Measurements from ENCODE around the gene MUC20.
"Not testable (repeated sequence)": the region's sequence is repeated elsewhere in the genome, so short reads cannot be mapped to it uniquely, and the experiment has no call there.

MUC20 gene

DNA sequence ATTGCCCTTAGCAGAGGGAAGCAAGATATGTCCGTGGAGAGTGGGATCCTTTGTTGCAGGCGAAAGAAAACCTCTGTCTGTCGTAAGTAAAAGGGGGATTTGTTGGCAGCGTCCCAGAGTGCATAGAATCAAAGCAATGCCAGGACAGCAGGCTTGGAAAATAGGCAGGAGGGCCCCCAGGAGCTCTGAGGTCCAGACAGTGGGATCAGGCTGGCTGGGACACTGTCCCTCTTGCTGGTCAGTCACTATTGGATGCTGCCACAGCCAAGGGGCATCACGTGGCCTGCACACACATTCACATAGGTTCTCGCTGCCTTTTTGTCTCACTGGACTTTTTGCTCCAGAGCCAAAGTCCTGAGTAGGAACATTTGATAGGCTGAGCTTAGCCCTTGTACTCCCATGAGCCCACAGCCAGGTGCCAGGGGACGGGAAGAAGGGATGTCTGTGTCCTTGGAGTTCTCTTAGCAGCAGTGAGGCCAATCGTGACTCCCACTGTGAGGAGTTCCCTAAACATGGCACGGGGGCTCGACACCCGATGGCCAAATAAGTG, 10.7 kb downstream of the MUC20 start:
- no peak for DNase-seq (ENCODE audit: low spot score)

DNA sequence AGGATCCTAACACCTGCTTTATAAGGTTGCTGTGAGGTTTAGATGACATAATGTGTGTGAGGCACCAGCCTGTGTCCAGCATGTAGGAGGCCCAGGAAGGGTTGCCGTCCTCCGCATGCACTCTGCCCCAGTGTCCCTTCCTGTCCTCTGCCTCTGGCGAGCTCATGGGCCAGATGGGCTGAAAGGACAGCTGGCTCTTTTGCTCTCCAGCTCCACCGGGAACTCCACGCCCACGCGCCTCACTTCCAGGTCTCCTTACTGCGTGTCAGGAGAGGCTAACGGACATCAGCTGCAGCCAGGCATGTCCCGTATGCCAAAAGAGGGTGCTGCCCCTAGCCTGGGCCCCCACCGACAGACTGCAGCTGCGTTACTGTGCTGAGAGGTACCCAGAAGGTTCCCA, 12.2 kb downstream of the MUC20 start:
- DNase-seq (ENCODE audit: low spot score), result no peak

DNA sequence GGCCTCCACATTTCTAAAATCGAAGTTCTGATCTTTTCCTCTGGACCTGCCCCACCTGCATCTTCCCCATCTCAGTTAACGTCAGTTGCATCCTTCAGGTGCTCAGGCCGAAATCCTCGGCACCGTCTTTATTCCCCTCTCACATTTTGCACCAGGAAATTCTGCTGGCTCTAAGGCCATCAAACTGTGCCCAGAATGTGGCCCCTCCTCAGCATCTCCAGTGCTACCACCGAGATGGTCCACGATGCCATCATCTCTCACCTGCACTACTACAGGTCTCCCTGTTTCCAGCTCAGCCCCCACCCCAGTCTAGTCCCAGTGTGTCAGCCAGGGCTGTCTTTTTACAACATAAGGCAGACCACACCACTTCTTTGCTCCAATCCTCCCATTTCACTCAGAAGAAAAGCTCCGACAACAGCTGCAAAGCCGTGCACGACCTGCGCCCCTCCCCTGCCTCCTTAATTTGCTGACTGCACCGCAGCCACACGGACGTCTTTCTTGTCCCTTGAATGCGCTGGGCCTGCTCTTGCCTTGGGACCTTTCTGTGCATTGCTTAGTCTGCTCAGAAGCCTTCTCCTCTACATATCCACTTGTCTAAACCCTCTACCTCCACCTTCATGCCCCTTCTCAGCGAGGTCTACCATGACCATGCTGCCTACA, 14.4 kb downstream of the MUC20 start:
- DNase-seq (ENCODE audit: low spot score), result no peak

DNA sequence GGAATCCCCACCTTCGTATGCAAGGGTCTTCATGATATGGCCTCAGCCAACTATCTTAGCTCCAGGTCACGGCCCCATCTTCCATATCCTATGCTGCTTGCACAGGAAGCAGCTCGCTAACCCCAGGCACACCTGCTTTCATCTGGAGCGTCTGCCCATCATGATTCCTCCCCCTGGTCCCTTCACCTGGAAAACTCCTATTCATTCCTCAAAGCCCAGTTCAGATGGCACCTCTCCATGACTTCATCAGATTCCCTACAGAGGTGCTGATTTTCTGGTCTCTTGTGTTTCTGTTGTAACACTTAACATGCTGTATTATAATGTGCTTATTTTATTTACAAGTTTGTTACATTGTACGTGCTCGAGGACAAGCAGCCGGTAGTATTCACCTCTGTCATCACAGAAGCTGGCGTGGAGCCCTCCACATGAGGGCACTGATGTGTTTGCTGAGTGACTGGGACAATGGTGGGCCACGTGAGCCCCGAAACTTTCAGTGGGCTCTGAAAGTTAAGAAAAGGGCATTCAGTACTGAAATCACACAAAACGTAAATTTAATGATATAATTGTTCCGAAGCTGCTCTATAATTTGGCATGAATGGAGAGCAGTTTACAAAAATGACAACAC, 16.2 kb downstream of the MUC20 start:
- no peak for DNase-seq (ENCODE audit: low spot score)

DNA sequence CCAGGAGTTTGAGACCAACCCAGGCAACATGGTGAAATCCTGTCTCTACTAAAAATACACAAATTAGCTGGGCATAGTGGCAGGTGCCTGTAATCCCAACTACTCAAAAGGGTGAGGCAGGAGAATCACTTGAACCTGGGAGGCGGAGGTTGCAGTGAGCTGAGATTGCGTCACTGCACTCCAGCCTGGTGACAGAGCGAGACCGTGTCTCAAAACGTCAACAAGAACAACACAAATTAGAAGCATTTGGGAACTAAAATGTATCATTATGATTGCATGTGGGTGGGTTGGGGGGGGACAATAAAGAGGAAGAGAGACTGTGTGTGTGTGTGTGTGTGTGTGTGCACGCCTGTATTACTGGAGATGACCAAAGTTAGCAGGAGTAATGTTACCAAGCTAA, 17.0 kb downstream of the MUC20 start:
- DNase-seq (ENCODE audit: low spot score), result not testable (repeated sequence)

DNA sequence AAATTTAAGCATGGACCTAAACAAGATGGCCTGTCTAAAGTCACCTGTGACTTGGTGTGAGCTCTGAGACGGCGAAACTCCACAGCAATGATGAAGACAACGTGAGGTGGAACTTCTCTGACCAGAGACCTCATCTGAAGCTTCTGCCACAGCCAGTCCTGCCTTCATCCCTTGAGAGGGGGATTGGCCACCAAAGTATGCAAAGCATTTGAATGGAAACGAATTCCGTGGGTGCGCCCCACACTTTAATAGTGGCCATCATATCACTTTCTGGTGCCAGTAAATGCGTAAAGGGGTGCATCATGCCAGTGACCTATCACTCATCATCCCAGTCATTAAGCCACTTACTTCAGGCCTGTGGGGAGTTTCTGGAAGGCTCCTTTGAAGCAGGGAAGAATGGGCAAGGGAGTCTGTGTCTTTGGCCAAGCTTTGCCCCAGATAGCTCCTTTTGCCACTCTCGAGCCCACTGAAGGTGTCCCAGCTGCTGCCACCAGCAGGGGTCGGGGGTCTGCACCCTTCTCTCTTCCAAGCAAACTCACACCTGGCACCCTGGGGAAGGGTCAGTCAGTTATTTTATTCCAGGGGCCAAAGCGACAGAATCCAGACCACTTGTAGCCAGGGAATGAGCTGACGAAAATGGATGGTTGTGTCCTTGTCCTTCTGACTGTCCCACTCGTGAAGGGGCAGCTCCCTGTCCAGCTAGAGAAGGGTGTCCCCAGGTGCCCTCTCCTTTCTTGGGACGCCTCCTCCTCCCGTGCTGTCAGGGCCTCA, 17.7 kb downstream of the MUC20 start:
- no peak for DNase-seq (ENCODE audit: low spot score)

DNA sequence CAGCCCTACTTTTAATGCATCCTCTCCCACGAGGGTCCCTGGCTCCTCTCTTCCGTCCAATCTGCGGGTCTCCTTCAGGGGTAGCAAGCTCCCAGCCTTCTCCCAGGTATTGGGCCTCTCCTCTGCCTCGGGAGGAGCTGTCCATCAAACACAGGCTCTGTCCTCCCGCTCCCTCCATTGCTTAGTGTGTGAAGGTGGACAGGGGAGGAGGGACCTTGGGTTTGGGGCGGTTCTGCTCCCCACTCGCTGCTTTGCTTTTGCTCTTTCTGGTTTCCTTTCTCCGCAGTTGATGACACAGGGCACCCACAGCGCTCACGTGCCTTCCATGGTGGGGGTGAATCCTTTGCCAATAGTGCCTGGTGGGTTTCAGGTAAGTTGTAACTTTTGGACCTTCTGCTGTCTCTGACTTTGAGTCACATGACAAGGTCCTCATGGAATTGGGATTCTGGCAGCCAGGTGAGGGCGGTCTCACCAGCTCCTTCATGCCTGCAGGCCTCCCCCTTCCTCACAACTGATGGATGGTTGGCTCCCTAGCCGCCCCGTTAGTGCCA, 18.9 kb downstream of the MUC20 start:
- DNase-seq (ENCODE audit: low spot score), result no peak

DNA sequence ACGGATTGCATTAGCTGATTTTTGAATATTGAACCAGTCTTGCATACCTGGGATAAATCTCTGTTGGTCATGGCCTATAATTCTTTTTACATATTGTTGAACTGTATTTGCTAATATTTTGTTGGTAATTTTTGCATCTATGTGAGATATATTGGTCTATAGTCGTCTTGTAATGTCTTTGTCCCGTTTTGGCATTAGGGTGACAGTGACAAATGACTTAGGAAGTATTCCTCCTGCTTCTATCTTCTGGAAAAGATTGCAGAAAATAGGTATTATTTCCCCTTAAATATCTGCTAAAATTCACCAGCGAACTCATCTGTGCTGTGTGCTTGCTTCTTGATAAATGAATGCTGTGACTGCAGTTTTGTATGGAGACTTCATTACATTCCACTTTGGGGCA, 23.7 kb downstream of the MUC20 start:
- DNase-seq (ENCODE audit: low spot score), result no peak

DNA sequence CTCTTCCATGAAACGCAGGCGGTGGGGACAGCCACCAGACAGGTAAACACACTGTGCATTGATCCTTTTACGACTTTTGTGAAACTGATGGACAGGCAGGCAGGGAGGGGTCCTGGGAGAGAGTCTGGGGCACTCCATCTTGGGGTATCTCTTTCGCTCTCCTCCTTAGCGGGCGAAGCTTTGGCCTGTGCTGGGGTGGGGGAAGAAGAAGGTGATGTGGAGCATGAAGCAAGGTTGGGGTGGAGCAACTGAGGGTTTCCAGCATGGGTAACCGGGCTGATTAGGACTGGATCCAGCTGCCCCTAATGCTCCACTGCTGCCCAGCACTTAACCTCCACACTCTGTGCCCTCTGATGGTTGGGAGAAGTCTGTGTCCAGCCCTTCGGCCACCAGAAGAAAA, 25.6 kb downstream of the MUC20 start:
- no peak for DNase-seq (ENCODE audit: low spot score)

DNA sequence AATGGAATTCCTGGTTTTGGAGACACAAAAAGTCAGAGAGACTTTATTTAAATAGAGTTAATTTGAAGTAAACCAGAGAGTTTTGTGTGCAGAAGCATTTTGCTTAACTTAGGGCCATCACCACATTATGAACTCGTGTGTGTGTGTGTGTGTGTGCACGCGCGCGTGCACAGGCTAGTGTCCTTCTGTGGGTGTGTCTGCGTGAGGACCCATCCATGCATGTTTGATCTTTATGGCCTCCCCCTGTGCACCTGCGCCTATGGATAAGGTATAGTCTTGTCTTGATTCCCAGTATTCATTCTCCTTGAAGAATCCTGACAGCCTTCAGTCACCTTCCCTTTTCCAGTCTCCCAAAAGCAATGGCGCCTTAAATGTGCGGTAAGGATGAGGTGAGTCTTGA, 26.0 kb downstream of the MUC20 start:
- DNase-seq (ENCODE audit: low spot score), result no peak

DNA sequence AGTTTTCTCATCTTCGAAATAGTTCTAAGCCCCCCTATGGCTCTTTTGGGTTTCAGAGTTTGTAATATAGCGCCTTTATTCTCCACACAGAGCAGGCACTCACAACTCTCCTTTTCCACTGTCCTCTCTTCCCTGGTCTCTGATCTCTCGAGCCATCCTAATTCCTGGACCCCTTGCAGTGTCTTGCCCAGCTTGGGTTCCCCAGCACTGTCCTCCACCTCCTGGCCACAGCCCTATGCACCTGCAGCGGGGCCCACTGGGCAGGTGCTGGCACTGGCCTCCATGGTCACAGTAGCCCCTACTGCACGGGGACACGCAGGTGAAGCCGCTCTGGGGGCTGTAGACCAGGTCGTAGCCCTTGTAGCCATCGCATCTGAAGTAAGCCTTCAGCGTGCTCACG, 27.9 kb downstream of the MUC20 start:
- DNase-seq (ENCODE audit: low spot score), result no peak

DNA sequence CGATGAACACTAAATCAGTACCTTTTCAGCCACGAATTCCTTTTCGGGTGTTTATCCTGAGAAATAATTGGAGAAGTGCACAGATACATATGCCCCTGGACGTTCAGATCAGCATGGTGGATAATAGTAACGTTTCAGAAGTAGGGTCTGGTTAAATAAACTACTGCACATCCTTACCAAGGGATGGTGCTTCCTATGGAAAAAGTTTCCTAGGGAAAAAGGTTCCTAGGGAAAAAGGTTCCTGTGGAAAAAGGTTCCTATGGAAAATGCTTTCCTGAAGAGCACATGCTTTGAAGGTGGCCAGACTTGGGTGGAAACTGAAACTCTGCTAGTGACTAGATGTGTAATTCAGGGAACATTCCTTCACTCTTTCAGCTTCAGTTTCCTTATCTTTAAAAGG, 28.3 kb downstream of the MUC20 start:
- DNase-seq (ENCODE audit: low spot score), result not testable (repeated sequence)

DNA sequence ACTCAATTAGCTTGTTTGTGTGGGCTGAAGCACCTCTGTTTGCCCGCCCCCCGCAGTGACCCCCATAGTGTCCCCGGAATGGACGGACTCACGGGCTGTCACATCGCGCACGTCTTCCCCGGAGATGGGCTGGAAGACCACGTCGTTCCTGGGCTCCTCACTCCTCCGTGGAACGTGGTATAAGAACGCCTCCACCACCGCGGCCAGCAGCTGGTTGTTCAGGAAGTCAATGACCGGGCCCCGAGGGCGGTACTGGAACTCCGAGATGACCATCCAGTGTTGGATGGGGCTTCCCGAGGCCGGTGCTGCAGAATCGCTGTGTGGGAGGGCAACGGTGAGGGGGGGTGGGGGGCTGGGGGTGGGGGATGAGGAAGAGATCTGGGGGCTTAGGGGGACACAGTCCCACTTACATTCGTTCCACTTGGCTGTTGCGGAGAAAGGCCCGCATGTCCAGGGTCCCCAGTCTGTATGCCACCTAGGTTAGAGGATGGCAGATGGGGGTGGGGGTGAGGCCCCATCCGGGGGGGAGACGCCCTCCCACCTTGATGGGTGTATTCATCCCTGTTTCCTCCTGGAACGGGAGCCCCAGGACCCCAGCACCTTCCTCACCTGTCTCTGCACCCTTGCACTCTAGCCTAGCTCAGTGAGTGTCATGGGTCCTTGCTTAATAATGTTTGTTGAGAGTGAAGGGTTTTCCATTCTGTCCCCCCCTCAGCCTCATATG, 30.2 kb downstream of the MUC20 start:
- no peak for DNase-seq (ENCODE audit: low spot score)

DNA sequence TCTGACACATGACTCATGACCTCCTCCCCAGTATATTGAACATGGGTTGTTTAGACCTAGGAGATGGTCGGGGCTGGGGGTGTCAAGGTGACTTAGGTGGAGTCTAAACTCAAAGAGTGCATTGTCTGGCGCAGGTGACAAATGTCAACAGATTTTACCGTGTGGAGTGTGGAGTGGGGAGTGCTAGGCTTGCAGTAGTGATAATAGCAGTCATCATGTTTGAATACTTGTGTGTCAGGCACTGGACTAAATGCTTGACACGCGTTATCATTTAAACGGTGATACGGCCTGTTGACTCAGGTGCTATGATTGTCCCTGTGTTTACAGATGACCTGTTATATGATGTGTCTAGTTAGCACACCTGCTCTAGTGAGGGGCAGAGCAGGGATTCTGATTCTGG, 30.8 kb downstream of the MUC20 start:
- no peak for DNase-seq (ENCODE audit: low spot score)

DNA sequence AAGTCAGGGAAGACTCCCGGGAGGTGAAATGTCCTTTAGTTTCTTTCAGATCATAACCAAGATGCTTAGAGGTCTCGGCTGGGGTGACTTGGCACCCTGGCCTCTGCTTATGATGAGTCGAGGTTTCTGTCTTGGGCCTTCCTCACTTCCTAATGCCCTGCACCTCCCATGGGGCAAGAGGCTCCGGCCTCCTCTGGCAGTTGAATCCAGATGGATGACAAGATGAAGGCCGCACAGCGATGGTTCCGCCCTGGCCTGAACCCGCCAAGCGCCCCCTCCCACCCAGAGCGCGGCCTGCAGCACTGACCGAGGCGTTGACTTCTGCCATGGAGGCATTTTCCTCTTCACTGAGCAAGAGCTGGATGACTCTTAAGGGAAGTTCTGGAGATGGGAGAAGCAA, 31.3 kb downstream of the MUC20 start:
- DNase-seq (ENCODE audit: low spot score), result no peak

DNA sequence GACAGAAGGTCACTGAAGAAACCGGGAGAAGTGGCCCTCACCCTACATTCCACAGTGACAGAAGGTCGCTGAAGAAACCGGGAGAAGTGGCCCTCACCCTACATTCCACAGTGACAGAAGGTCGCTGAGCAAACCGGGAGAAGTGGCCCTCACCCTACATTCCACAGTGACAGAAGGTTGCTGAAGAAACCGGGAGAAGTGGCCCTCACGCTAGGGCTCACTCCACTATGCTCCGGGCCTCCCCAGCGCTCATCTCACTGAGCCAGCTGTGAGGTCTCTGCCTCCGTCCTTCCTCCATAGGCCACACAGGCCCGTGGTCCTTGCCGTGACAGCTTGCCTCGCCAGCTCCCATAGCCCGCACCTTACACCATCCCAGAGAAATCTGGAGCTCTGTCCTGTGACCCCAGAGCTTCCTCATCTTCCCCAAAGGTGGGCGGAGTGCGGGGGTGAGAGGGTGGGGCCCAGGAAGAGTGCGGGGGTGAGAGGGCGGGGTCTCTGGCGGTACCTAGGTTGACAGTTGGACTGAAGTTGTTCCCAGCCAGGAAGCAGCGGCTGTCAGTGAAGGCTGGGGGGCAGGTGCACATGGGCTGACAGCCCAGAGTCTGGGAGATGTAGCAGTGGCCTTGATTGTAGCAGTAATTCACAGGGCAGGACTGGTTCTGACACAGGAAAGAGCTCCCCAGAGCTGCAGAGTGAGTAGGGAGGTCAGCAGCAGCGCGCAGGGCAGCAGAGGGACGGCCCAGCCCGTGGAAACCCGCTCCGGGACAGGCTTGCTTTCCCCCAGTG, 32.0 kb downstream of the MUC20 start:
- no peak for DNase-seq (ENCODE audit: low spot score)

DNA sequence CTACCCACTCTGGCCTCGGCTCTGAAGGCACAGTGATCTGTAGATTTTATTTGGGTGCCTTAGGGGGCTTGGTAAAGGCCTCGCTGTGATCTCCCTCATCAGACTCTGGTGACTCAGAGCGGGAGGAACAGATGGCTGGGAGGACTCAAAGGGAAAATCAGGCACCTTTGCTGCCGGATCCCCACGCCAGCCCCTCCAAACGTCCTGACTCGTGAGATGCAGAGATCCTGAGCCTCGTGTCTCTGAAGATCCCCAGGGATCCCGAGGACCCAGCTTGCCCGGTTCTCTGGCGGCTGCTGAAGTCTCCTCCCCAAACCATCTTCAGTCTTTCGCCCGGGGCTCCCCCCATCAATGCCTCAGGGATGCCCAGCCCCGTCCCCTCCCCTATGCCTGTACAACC, 32.8 kb downstream of the MUC20 start:
- DNase-seq (ENCODE audit: low spot score), result no peak

DNA sequence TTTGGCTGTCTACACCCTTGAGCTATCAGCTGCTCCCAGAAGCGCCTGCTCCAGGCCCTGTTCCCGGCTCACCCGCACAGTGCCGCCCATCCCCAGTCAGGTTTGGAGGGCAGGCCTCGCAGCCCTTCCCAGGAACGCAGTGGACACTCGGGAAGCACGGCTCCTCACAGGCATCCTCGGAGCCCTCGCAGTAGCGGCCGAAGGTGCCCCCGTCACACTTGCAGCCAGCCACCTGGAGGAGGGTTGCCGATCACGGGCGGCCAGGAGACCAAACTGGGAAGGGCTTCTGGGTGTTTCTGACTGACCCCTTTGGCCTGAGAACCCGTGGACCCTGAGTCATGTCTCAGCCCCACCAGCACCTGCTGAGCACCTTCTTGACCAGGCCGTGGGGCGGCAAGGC, 33.4 kb downstream of the MUC20 start:
- DNase-seq (ENCODE audit: low spot score), result no peak

DNA sequence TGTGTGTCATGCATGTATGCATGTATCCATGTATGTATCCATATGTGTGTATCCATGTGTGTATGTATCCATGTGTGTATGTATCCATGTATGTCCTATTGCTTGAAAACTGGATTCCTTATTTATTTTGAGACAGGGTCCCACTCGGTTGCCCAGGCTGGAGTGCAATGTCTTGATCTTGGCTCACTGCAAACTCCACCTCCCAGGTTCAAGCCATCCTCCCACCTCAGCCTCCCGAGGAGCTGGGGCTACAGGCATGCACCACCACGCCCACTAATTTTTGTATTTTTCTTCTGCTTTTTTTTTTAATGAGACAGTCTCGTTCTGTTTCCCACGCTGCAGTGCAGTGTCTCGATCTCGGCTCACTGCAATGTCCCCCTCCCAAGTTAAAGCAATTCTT, 34.1 kb downstream of the MUC20 start:
- no peak for DNase-seq (ENCODE audit: low spot score)

DNA sequence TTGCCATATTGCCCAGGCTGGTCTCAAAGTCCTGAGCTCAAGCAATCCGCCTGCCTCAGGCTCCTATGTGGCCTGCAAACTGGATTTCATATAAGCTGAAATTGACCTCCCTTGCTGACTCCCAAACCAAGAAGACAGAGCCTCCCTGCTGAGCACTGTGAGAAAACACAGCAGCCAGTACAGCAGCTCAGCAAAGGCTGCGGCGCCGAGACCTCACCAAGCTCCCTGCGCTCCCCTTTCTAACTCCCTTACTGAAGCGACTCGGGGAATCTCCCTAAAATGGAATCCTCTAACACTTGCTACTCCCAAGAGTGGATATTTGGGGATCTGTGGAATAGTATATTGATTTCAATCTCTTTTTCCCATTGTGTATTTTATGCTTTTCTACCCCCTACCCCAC, 34.6 kb downstream of the MUC20 start:
- DNase-seq (ENCODE audit: low spot score), result no peak
